Measurements from ENCODE around the gene DGKQ. TPM values are rescaled to one million over a fixed set of nuclear protein-coding genes. Genes with fewer than 3 reads are reported as not detected.

DGKQ gene
- total RNA-seq, 1 experiment from 2014 or later, result 4.2 TPM

Other genes starting within 250 kb of the DGKQ start
- gene CPLX1, start 147.4 kb downstream of the DGKQ start, total RNA-seq (2014; rRNA removed; shearing (Covaris generic)), result not detected in 2 replicates
- 36.9 and 44.4 TPM in 2 replicates for gene GAK, start 41.3 kb downstream of the DGKQ start, total RNA-seq (2014; rRNA removed; shearing (Covaris generic))
- gene TMEM175, start 41.1 kb downstream of the DGKQ start, total RNA-seq (2014; rRNA removed; shearing (Covaris generic)), result 8.8 and 13.1 TPM in 2 replicates
- gene IDUA, start 13.5 kb upstream of the DGKQ start, total RNA-seq (2014; rRNA removed; shearing (Covaris generic)), result 1.4 and 2.4 TPM in 2 replicates
- gene SLC26A1, start 19.8 kb upstream of the DGKQ start, total RNA-seq (2014; rRNA removed; shearing (Covaris generic)), result not detected in 2 replicates
- 12.9 and 21.5 TPM in 2 replicates for gene FGFRL1, start 38.1 kb upstream of the DGKQ start, total RNA-seq (2014; rRNA removed; shearing (Covaris generic))
- not detected in 2 replicates for gene RNF212, start 140.0 kb upstream of the DGKQ start, total RNA-seq (2014; rRNA removed; shearing (Covaris generic))
- gene SPON2, start 199.0 kb upstream of the DGKQ start, total RNA-seq (2014; rRNA removed; shearing (Covaris generic)), result 0.16 TPM in 1 of 2 replicates, not detected in the other

Data from SJSA1 (cell line).